ENCODE results near the gene CYB561.
A peak's percentile ranks its signal among the peaks of the same experiment; 100 is the strongest.
"Not testable (repeated sequence)": the region's sequence is repeated elsewhere in the genome, so short reads cannot be mapped to it uniquely, and the experiment has no call there.

CYB561 gene

DNA sequence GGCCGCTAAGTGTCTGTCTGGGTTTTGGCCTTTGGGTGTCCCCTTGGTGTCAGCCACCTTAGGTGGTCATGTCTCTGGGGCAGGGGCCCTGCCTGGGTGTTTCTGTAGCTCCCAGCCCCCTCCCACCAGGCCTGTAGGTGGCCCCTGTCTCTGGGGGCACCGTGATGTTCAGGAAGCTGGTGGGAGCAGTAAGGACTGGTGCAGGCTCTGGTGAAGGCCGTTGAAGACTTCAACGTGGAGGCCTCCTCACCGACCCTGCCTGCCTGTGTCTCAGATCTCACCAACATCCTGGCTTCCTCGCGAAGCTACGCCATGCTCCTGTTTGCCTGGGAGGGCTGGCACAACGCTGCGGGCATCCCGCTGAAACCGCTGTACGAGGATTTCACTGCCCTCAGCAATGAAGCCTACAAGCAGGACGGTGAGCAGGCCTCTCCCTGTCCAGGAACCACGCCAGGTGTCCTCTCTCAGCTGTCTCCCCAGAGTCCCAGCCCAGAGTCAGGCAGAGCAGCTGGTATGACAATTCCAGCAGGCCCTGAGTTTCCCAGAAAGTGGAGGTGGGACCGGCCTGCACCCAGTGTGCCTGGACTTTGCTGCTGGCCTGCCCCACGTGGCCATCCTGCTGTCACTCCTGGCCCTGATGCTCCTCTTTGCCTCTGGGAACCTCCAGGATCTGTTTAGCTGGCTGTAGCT is 33.5 kb upstream of the CYB561 start:
- no peak for DNase-seq

DNA sequence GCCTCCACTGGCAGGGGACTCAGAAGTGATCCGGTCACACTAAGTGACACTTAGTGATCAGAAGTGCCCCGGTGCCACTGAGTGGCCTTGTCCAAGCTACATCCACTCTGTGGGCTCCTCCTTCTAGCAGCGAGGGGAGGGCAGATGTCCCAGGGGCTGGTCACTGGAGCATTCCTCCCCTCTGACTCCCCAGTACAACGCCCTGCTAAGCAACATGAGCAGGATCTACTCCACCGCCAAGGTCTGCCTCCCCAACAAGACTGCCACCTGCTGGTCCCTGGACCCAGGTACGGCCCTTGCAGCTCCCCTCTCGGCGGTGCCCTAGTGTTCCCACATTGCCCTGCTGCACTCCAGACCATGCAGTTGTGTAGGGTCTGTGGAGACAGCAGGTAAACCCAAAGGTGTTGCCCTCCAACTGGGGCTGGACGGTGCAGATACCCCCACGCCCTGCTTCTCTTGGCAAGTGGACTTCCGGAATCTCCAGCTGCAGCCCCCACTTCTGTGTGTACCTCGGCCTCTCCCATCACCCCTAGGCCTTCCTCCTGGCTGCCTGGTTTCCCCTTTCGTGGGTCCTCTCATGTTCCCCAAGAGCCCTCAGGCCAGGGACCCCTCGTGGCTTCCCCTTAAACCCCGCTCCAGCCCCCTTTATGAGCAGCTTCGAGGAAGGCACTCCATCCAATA is 32.8 kb upstream of the CYB561 start:
- DNase-seq = peak; percentile 94

DNA sequence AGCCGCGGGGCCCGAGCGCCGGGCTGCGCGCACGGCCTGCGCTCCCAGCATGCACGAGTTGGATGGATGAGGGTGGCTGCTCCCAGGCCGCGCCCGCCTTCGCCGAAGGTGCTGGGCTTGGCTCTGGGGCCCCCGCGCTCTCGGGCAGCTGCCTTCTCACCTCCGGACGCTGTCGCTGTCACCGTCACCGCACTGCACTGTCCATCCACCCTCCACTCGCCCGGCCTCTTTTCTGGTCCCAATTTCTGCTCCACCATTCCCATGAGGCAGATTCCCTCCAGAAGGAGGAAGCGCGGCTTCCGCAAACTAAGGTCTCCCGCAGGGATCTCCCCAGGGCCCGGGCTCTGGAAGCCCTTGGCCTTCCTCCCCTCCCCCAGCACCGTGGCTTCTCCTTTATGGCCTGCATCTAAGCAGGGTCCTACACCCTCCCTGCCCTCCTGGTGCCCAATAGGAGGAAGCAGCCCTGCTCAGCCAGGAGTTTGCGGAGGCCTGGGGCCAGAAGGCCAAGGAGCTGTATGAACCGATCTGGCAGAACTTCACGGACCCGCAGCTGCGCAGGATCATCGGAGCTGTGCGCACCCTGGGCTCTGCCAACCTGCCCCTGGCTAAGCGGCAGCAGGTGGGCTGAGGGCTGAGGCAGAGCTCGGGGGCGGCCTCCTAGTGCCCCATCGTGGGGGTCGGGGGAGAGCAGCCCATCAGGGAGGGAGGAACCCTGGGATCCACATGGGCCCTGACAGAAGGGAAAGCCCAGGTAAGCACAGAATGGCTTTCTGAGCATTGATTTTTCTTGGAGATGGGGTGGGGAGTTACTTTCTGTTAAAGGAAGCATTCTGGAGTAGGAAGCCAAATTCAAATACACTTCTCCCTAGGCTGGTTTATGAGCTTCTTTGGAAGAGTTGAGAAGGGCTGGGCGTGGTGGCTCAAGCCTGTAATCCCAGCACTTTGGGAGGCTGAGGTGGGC is 31.7 kb upstream of the CYB561 start:
- peak; percentile 8 for DNase-seq

GRCh38 chr17:63476854-63477479 is 30.9 kb upstream of the CYB561 start, which contains the start of gene ACE:
Gene ACE, plus strand, starts transcription at chr17:63477061. Its CDS starts 34 bp downstream, at chr17:63477095.
- peak; percentile 7 for DNase-seq

DNA sequence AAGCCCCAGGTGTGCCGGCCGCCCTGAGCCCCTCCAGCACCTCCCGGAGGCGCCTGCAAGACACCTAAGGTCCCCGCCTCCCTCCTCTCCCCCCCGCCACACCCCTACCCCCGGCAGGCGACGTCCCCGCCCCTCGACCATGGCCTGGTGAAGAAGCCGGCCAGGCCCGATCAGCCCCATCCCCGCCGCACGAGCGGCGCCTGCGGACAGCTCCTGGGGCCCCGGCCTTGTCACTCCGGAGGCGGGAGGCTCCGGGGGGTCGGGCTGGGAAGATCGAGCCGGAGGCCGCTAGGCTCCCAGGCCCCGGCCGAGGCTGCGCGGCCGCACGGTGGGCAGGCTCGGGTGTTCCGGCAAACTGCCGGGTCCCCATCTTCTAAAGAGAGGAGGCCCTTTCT is 30.4 kb upstream of the CYB561 start:
- peak; percentile 29 for DNase-seq

GRCh38 chr17:63475491-63476412 is 29.6 kb upstream of the CYB561 start:
- DNase-seq = no peak

- no peak for DNase-seq
Observed at GRCh38 chr17:63474586-63475460, 28.7 kb upstream of the CYB561 start.

- no peak for DNase-seq
Observed at GRCh38 chr17:63474174-63474573, 28.1 kb upstream of the CYB561 start.

- DNase-seq = not testable (repeated sequence)
Observed at GRCh38 chr17:63468099-63468498, 22.0 kb upstream of the CYB561 start.

GRCh38 chr17:63464691-63465236 is 18.7 kb upstream of the CYB561 start:
- DNase-seq = no peak

DNA sequence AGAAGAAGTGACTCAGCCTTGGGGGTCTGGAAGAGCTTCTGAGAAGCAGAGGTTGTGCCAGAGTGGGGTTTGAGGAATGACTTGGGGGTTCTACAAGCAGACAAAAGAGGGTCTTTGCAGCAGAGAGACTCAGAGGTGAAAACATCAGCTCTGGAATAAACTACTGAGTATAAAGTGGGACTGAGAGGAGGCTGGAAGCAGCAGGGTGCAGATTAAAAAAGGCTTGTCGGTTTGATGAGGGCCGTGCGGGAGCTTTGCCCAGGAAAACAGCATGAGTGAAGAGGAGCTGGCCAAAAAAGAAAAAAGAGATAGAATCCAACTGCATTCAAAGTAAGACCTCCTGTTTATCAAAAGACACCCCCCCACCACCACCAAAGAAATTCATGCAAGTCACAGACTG is 17.7 kb upstream of the CYB561 start:
- no peak for DNase-seq

GRCh38 chr17:63460018-63460417 is 13.9 kb upstream of the CYB561 start:
- no peak for DNase-seq

GRCh38 chr17:63458478-63458877 is 12.4 kb upstream of the CYB561 start:
- no peak for DNase-seq

DNA sequence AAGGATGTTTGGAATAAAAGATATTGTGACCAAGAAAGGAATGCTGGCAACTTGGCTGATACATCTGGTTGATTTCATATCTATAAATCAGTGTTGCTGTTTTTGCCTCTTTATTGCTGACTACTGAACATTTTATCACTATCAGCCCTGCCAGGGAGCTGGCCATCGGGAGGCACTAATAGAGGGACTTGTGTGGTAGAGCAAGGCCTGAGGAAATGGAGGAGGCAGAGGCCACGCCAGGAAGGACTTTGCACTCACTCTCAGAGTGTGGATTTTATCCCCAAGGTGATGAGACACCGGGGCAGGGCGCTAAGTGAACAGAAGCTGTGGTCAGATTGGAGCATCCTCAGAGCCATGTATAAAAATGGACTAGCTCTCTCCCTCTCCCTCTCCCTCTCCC is 9.3 kb upstream of the CYB561 start:
- DNase-seq = no peak

- no peak for DNase-seq
Observed at GRCh38 chr17:63454915-63455314, 8.8 kb upstream of the CYB561 start.

DNA sequence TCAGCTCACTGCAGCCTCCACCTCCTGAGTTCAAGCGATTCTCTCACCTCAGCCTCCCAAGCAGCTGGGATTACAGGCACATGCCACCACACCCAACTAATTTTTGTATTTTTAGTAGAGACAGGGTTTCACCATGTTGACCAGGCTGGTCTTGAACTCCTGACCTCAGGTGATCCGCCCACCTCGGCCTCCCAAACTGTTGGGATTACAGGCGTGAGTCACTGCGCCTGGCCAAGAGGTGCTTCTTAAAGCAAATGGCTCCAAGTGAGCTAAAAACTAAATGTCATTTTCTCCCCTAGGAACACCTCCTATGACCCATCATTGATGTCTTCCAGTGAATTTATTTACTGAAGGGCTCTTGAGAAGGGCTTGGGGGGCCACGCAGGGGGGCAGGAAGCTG is 8.3 kb upstream of the CYB561 start:
- not testable (repeated sequence) for DNase-seq

DNA sequence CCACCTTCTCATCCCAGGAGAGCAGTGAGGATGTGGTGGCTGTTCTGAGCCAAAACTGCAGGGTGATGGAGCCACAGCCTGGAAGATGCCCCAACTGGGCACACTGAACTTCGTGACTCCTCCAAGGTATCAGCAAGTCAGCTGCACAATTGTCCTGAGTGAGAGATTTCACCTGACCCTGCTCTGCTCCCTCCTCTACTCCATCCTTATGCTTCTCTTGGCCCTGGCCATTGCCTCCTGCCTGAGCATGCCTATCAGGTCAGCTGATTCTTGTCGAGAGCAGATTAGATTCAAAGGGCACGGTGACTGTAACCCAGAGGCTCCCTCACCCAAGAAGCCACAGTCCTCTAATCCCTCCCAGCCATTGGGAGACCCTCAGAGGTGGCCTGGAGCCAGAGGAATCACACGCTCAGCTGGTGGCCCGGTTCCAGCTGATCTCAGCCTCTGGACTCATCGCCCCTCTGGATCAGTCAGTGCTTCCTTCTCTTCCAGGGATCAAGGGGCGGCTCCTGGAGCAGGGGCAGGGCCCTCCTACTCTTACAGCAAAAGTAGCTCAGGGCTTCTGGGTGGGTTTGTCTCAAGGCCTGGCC is 7.0 kb upstream of the CYB561 start:
- DNase-seq = no peak

GRCh38 chr17:63452046-63452961 is 6.2 kb upstream of the CYB561 start:
- DNase-seq = no peak

GRCh38 chr17:63451150-63451549 is 5.0 kb upstream of the CYB561 start:
- DNase-seq = no peak

Data from fibroblast of skin of scalp (primary cell).